RWPE1 (cell line): ENCODE data around the gene ZNF410.

Source experiments
- CTCF ChIA-PET: fragments of 350-600 bp; sonication (Branson Sonifier 250); formaldehyde crosslinking; extraction: SDS; loops from one replicate; lab custom pipeline; 2021; lab: Yijun Ruan, JAX
- POLR2A ChIA-PET: fragments of 400-600 bp; formaldehyde crosslinking; extraction: SDS; loops from one replicate; lab custom pipeline; 2020; ENCODE audit warnings: antibody characterized with exemption; ENCODE audit not compliant: low non-redundant PET; lab: Yijun Ruan, JAX
- DNase-seq: peaks from one replicate; pipeline ENCODE4 v3.0.0; 2012; ENCODE audit warnings: low spot score
- H3K27ac ChIP-seq: fragments of 450-650 bp; 2 replicates; pipeline ENCODE4 v1.5.1; 2017
- CTCF ChIP-seq: fragments of 450-650 bp; conservative IDR thresholded peaks from 2 replicates; pipeline ENCODE4 v1.5.1; 2017; ENCODE audit warnings: low read depth, mild to moderate bottlenecking

Gene ZNF410

GRCh38 chr14:73851000-73851399 is 35.7 kb upstream of the ZNF410 start:
- H3K27ac ChIP-seq, result peak overlapping the region; percentile 92
- DNase-seq, result peak; percentile 64
- POLR2A ChIA-PET, result interaction anchor here (0.6 to 0.8 kb wide), 2 partner anchors 45 to 91 kb away, joined by 3 to 5 read pairs; a partner anchor contains a TSS
- no peak for TF ChIP-seq CTCF
- CTCF ChIA-PET, result interaction anchor here (1.1 to 1.5 kb wide), 2 partner anchors 65 to 93 kb away, joined by 3 read pairs; no protein-coding TSS in a partner anchor

GRCh38 chr14:73851567-73852382 is 34.9 kb upstream of the ZNF410 start, which contains the start of gene PTGR2:
PTGR2 (plus strand) TSS chr14:73851831; CDS start chr14:73858863, 7,032 bp downstream.
- peak; percentile 99 for DNase-seq
- H3K27ac ChIP-seq, result peak within 1 kb of the TSS; percentile 92
- ChIA-PET CTCF (interaction anchor here (0.5 to 1.5 kb wide), 4 partner anchors 48 to 106 kb away, joined by 3 read pairs; no protein-coding TSS in a partner anchor), POLR2A (interaction anchor here (0.6 to 1.5 kb wide), 2 partner anchors 48 to 93 kb away, joined by 3 to 6 read pairs; no protein-coding TSS in a partner anchor)
- no peak for TF ChIP-seq CTCF

GRCh38 chr14:73859145-73859544 is 27.5 kb upstream of the ZNF410 start:
- no peak overlapping the region for H3K27ac ChIP-seq
- no peak for DNase-seq
- CTCF ChIA-PET, result no interaction called here
- no peak for TF ChIP-seq CTCF
- POLR2A ChIA-PET, result no interaction called here

GRCh38 chr14:73861073-73861472 is 25.6 kb upstream of the ZNF410 start:
- no peak for TF ChIP-seq CTCF
- CTCF ChIA-PET, result interaction anchor here (0.7 kb wide), 1 partner anchor 392 kb away, joined by 5 read pairs; no protein-coding TSS in a partner anchor
- DNase-seq, result no peak

GRCh38 chr14:73862480-73862879 is 24.2 kb upstream of the ZNF410 start:
- TF ChIP-seq CTCF, result no peak
- no peak for DNase-seq
- CTCF ChIA-PET, result no interaction called here
- H3K27ac ChIP-seq, result no peak overlapping the region
- POLR2A ChIA-PET, result no interaction called here

More at GRCh38 chr14:73861073-73861472, 25.6 kb upstream of the ZNF410 start:
- H3K27ac ChIP-seq, result no peak overlapping the region
- POLR2A ChIA-PET, result interaction anchor here (0.7 kb wide), 1 partner anchor 73 kb away, joined by 5 read pairs; no protein-coding TSS in a partner anchor

GRCh38 chr14:73863209-73863608 is 23.4 kb upstream of the ZNF410 start:
- DNase-seq, result no peak
- no peak overlapping the region for H3K27ac ChIP-seq
- CTCF ChIA-PET, result interaction anchor here (0.7 kb wide), 1 partner anchor 87 kb away, joined by 5 read pairs; the partner anchor contains the start of genes COQ6 and FAM161B
- POLR2A ChIA-PET, result no interaction called here
- no peak for TF ChIP-seq CTCF
